Measurements from ENCODE around the gene TUBB2B.

The TUBB2B gene

DNA sequence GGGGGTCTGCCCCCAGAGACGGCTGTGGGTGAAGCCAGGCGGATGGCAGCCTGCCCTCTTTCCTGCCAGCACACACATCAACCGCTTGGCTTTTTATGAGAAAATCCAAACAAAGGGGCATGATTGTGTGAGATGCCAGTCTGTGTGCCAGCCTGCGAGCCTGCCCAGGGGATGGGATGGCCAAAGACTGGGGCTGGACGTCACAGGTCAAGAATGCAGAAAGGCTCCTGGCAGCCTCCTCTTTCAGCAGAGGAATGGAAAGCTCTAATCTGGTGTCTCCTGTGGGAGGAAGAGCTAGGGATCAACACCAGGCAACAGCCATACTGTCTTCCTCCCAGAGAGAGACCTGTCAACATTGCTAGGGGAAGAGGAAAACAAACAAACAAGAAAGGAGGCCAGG, 15.8 kb downstream of the TUBB2B start:
- H3K27ac ChIP-seq (ENCODE audit: insufficient read depth, low read depth, low read length, poor library complexity, severe bottlenecking): no peak overlapping the region

DNA sequence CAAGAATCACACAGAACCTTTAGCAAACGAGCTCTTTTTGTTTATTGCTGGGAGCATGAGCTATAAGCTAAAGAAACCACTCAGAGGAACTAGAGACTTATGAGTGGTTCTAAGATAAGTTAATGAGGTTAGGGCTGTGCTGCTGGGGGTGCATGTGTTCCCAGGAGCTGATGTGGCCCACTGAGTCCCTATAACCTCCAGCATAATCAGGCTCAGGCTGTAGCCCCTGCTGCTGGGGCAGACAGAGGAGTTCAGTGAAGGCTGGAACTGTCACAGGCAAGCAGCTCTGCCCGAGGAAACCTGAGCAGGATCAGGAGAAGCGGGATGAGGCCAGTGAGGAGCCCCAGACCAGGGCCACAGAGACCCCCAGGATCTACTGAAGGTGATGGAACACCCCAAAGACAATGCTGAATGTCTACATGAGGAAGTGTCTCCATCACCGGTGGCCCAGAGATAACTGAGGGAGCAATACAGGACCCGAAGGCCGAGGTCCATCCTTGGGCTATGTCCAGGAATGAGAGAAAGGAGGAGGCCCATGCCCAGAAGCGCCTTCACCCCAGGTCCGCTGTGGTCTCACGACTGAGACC, 17.3 kb downstream of the TUBB2B start:
- Histone ChIP-seq H3K9me3 (ENCODE audit: control insufficient read depth, low read length) (no peaks in the 10 kb centered on the region), H3K27me3 (ENCODE audit: control insufficient read depth, insufficient read depth, low read length, poor library complexity, severe bottlenecking) (no peaks in the 10 kb centered on the region), H3K4me3 (ENCODE audit: insufficient read depth, low read depth, low read length) (no peak overlapping the region), H3K36me3 (ENCODE audit: control insufficient read depth, insufficient read depth, low read length) (no peaks in the 10 kb centered on the region), H3K27ac (ENCODE audit: insufficient read depth, low read depth, low read length, poor library complexity, severe bottlenecking) (no peak overlapping the region), H3K4me1 (ENCODE audit: control insufficient read depth, insufficient read depth, low read length) (peaks cover 15% of the 10 kb centered on the region)
- 92 to 93% methylated on average over 9 of the region's 9 CpGs for WGBS, 2 experiments

More for the DNA sequence above, 15.8 kb downstream of the TUBB2B start:
- Histone ChIP-seq H3K27me3 (ENCODE audit: control insufficient read depth, insufficient read depth, low read length, poor library complexity, severe bottlenecking) (no peaks in the 10 kb centered on the region), H3K4me1 (ENCODE audit: control insufficient read depth, insufficient read depth, low read length) (peaks cover 15% of the 10 kb centered on the region), H3K36me3 (ENCODE audit: control insufficient read depth, insufficient read depth, low read length) (no peaks in the 10 kb centered on the region), H3K4me3 (ENCODE audit: insufficient read depth, low read depth, low read length) (no peak overlapping the region), H3K9me3 (ENCODE audit: control insufficient read depth, low read length) (no peaks in the 10 kb centered on the region)
- WGBS, 2 experiments: 93 to 95% methylated on average over 5 of the region's 5 CpGs

DNA sequence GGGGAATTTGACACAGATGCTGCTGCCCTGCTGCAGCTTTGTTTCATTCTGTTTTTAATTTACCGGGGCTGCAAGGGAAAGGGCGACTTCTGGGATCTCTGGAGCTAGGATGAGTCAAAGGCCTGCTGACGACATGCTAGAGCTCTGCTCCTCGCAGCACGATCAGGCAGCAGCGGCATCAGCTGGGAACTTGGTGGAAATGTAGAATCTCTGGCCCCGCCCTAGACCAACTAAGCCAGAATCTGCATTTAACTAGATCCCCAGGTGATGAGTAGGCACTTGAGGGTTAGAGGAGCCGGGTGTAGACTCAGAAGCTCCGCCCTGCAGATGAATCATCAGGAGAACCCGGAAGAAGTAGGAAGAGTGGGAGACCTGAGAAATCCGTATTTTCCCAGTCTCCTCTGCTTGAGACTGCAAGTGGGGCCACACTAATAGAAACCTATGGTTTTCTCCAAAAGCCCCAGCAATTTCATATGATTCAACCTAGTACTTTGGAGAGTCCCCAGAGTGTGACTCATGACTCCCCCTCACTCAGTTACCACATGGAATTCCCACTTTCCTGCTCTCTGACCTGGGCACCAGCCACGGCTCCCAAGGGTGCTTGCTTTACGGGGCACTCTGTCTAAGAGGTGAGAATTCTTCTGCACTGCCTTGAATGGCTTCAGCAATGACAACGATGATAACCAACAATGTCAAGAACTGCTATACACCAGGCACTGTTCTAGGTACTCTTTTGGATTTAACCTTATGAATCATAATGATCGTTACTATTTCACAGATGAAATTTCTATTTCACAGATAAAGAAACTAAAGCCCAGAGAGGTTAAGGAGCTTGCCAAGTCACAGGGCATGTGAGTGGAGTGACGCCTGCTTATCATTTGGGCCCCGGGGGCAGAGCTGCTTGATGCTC, 18.1 kb downstream of the TUBB2B start:
- Histone ChIP-seq H3K27ac (ENCODE audit: insufficient read depth, low read depth, low read length, poor library complexity, severe bottlenecking) (no peak overlapping the region), H3K4me1 (ENCODE audit: control insufficient read depth, insufficient read depth, low read length) (peaks cover 15% of the 10 kb centered on the region), H3K27me3 (ENCODE audit: control insufficient read depth, insufficient read depth, low read length, poor library complexity, severe bottlenecking) (no peaks in the 10 kb centered on the region), H3K36me3 (ENCODE audit: control insufficient read depth, insufficient read depth, low read length) (no peaks in the 10 kb centered on the region), H3K9me3 (ENCODE audit: control insufficient read depth, low read length) (no peaks in the 10 kb centered on the region), H3K4me3 (ENCODE audit: insufficient read depth, low read depth, low read length) (no peak overlapping the region)
- 46% methylated on average over 17 of the region's 17 CpGs for WGBS, 2 experiments

DNA sequence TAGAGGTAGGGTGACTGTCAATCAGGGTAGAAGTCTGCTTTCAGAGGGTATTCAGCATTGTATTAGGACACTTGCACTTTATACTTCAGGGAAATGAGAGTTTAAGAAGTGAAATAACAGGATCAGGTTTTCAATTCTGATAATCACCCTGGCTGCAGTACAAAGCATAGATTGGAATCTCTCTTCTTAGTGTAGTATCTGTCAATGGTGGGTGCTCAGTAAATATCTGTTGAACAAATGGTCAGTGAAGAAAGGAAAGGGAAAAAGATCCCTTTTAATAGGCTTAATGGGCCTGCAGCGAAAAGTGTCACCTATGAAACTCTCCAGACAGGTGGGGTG, 18.7 kb downstream of the TUBB2B start:
- WGBS, 2 experiments: 42 to 58% methylated on average over 1 of the region's 1 CpG
- Histone ChIP-seq H3K9me3 (ENCODE audit: control insufficient read depth, low read length) (no peaks in the 10 kb centered on the region), H3K27me3 (ENCODE audit: control insufficient read depth, insufficient read depth, low read length, poor library complexity, severe bottlenecking) (no peaks in the 10 kb centered on the region), H3K36me3 (ENCODE audit: control insufficient read depth, insufficient read depth, low read length) (no peaks in the 10 kb centered on the region), H3K4me1 (ENCODE audit: control insufficient read depth, insufficient read depth, low read length) (peaks cover 15% of the 10 kb centered on the region), H3K27ac (ENCODE audit: insufficient read depth, low read depth, low read length, poor library complexity, severe bottlenecking) (no peak overlapping the region), H3K4me3 (ENCODE audit: insufficient read depth, low read depth, low read length) (no peak overlapping the region)

DNA sequence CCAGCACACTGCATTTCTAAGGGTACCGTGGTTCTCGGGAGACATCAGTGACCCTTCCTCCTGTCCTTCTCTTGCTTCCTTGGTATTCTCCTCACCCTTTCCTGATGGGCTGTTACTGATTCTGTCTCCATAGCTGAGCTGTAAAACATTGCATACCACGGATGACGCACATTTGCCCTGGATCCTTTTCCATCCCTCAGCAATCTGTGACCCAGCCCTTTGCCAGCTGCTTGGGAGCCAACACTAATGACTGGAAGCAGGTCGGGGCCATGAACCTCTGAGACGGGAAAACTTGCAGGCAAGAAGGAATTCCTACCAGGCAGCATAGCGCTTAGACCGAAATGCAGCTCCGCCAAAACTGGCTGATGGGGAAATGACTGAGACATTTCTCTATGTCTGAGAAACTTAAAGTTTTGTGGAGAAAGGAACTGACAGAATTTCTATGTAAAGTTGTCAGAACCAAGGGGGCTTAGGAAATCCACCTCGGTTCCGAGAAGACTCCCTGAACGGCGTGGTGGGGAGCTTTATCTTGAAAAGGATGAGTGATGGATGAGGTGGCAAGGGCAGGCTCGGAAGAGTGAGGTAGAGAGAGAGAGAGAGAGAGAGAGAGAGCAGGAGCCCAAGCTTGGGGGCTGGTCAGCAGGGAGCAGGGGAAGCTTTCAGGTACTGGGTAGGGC, 19.2 kb downstream of the TUBB2B start:
- H3K4me3 ChIP-seq (ENCODE audit: insufficient read depth, low read depth, low read length): no peak overlapping the region
- H3K4me1 ChIP-seq (ENCODE audit: control insufficient read depth, insufficient read depth, low read length): peaks cover 15% of the 10 kb centered on the region
- H3K27ac ChIP-seq (ENCODE audit: insufficient read depth, low read depth, low read length, poor library complexity, severe bottlenecking): no peak overlapping the region
- H3K36me3 ChIP-seq (ENCODE audit: control insufficient read depth, insufficient read depth, low read length): no peaks in the 10 kb centered on the region
- 75 to 83% methylated on average over 14 of the region's 14 CpGs for WGBS, 2 experiments
- no peaks in the 10 kb centered on the region for H3K27me3 ChIP-seq (ENCODE audit: control insufficient read depth, insufficient read depth, low read length, poor library complexity, severe bottlenecking)
- no peaks in the 10 kb centered on the region for H3K9me3 ChIP-seq (ENCODE audit: control insufficient read depth, low read length)

DNA sequence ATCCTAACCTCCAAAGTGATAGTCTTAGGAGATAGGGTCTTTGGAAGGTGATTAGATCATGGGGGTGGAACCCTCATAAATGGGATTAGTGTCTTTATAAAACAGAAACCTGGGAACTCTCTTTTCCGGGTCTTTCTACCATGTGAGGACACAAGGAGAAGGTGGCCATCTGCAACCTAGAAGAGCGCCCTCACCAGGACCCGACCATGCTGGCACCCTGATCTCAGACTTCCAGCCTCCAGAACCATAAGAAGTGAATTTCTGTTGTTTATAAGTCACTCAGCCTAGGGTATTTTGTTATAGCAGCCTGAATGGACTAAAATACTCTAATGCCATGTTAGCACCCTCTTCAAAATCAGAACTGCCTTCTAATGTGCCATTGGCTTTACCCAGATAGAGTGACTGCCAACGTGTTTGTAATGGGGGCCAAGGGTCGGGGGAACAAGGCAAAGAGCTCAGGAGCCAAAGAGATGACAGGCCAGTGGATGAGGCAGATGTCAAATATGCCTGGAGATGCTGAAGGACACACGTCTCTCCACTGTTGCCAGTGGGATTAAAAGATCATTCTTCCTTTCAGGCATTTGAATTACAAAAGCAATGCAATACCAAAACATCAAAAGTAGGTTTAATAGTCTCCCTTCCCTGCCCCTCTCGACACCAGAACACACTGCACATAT, 21.0 kb downstream of the TUBB2B start:
- peaks cover 15% of the 10 kb centered on the region for H3K4me1 ChIP-seq (ENCODE audit: control insufficient read depth, insufficient read depth, low read length)
- H3K36me3 ChIP-seq (ENCODE audit: control insufficient read depth, insufficient read depth, low read length): no peaks in the 10 kb centered on the region
- no peaks in the 10 kb centered on the region for H3K9me3 ChIP-seq (ENCODE audit: control insufficient read depth, low read length)
- H3K4me3 ChIP-seq (ENCODE audit: insufficient read depth, low read depth, low read length): no peak overlapping the region
- H3K27me3 ChIP-seq (ENCODE audit: control insufficient read depth, insufficient read depth, low read length, poor library complexity, severe bottlenecking): no peaks in the 10 kb centered on the region
- no peak overlapping the region for H3K27ac ChIP-seq (ENCODE audit: insufficient read depth, low read depth, low read length, poor library complexity, severe bottlenecking)
- 87 to 90% methylated on average over 7 of the region's 7 CpGs for WGBS, 2 experiments

DNA sequence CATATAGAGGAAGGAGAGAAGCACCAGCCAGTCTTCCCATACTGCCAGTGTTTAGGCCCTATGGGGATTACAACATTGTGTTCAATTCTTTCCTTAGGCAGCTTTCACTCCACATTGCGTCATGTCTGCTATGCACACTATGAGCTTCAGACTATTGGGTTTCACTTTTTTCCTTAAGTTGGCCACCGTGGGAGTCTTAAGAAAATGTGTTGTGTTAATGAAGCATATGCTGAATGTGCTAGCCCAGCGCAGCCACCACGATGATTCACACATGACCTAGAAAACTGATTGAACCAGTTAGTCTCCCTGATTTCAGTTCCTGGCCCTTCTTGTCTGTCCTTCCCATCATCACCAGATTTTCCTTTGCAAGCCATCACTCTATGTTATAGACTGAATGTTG, 21.5 kb downstream of the TUBB2B start:
- Histone ChIP-seq H3K4me1 (ENCODE audit: control insufficient read depth, insufficient read depth, low read length) (peaks cover 15% of the 10 kb centered on the region), H3K9me3 (ENCODE audit: control insufficient read depth, low read length) (no peaks in the 10 kb centered on the region), H3K27me3 (ENCODE audit: control insufficient read depth, insufficient read depth, low read length, poor library complexity, severe bottlenecking) (no peaks in the 10 kb centered on the region), H3K27ac (ENCODE audit: insufficient read depth, low read depth, low read length, poor library complexity, severe bottlenecking) (no peak overlapping the region), H3K4me3 (ENCODE audit: insufficient read depth, low read depth, low read length) (no peak overlapping the region), H3K36me3 (ENCODE audit: control insufficient read depth, insufficient read depth, low read length) (no peaks in the 10 kb centered on the region)
- 87 to 96% methylated on average over 4 of the region's 4 CpGs for WGBS, 2 experiments

DNA sequence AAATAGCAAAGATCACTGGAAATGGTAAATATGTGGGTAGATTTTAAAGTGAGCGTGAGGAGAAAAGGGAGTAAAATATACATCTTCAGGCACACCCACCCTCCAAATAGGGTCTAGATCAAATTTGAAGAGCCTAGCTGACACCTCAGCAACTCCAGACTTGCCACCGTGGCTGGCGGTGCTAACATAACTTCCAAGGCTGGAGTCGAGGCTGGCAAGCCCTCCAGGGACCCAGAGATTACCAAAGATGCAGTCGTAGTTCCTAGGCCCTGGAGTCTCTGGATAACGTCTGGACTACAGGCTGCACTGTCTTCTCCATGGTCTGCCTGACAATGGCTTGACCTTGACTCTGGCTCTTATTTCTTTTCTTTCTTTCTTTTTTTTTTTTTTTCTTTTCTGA, 22.5 kb downstream of the TUBB2B start:
- Histone ChIP-seq H3K4me1 (ENCODE audit: control insufficient read depth, insufficient read depth, low read length) (peaks cover 15% of the 10 kb centered on the region), H3K4me3 (ENCODE audit: insufficient read depth, low read depth, low read length) (no peak overlapping the region), H3K9me3 (ENCODE audit: control insufficient read depth, low read length) (no peaks in the 10 kb centered on the region), H3K27ac (ENCODE audit: insufficient read depth, low read depth, low read length, poor library complexity, severe bottlenecking) (no peak overlapping the region), H3K36me3 (ENCODE audit: control insufficient read depth, insufficient read depth, low read length) (no peaks in the 10 kb centered on the region), H3K27me3 (ENCODE audit: control insufficient read depth, insufficient read depth, low read length, poor library complexity, severe bottlenecking) (no peaks in the 10 kb centered on the region)
- WGBS, 2 experiments: 90 to 95% methylated on average over 5 to 6 of the region's 6 CpGs

DNA sequence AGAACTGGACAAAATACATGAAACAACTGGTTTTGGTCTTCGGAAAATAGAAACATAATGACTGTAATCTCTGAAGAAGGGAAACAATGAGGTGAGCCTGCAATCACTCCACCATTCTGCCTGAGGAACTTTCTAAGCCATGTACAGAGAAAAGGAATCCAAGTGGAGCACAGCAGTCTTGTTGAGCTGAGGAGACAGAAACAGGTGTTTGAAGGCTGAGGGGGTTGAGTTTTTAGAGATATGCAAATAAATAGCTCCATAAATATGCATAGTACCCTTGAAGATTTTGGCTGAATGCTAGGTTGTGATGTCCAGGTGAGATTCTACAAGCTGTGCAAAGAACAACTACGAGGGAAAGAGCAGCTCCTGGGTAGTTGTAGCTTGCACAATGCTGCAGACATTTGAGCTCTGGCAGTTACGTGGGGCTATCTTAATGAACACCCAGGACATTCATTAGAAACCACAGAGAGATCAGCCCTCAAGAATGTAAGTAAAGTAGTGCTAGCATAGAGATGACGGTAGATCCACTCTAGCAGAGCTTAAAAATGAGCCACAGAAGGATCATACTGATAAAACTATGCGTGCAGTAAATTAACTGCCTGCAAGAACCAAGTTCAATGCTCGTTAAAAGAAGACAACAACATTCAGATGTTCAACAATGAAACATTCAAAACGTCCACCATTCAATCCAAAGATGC, 24.3 kb downstream of the TUBB2B start:
- 88 to 89% methylated on average over 7 of the region's 7 CpGs for WGBS, 2 experiments
- Histone ChIP-seq H3K27me3 (ENCODE audit: control insufficient read depth, insufficient read depth, low read length, poor library complexity, severe bottlenecking) (no peaks in the 10 kb centered on the region), H3K36me3 (ENCODE audit: control insufficient read depth, insufficient read depth, low read length) (no peaks in the 10 kb centered on the region), H3K4me3 (ENCODE audit: insufficient read depth, low read depth, low read length) (no peak overlapping the region), H3K4me1 (ENCODE audit: control insufficient read depth, insufficient read depth, low read length) (peaks cover 3% of the 10 kb centered on the region), H3K9me3 (ENCODE audit: control insufficient read depth, low read length) (no peaks in the 10 kb centered on the region), H3K27ac (ENCODE audit: insufficient read depth, low read depth, low read length, poor library complexity, severe bottlenecking) (no peak overlapping the region)
